ENCODE results near the gene FGF18. TPM values are rescaled to one million over a fixed set of nuclear protein-coding genes. Genes with fewer than 3 reads are reported as not detected.
A peak's percentile ranks its signal among the peaks of the same experiment; 100 is the strongest.
"Not testable (repeated sequence)": the region's sequence is repeated elsewhere in the genome, so short reads cannot be mapped to it uniquely, and the experiment has no call there.

FGF18 gene
- 0.13 TPM for total RNA-seq (ENCODE audit: unreplicated experiment)
- long read RNA-seq: 0 reads

GRCh38 chr5:171418982-171419687 is at the start of gene FGF18:
TSS of gene FGF18 (plus strand) at chr5:171419647. CDS start at chr5:171420200, 553 bp downstream.
- H3K27ac Mint-ChIP-seq (ENCODE audit: unreplicated experiment): peak within 1 kb of the TSS; percentile 59
- no peaks in the 10 kb centered on the region for H3K9me3 Mint-ChIP-seq (ENCODE audit: unreplicated experiment)
- H3K4me1 Mint-ChIP-seq (ENCODE audit: unreplicated experiment): peaks cover 7% of the 10 kb centered on the region
- H3K4me3 Mint-ChIP-seq (ENCODE audit: unreplicated experiment): peak within 1 kb of the TSS; percentile 86
- H3K36me3 Mint-ChIP-seq (ENCODE audit: low read depth, unreplicated experiment): no peaks in the 10 kb centered on the region
- peak; percentile 49 for DNase-seq (ENCODE audit: low spot score)
- H3K27me3 Mint-ChIP-seq (ENCODE audit: unreplicated experiment): peaks cover 8% of the 10 kb centered on the region
- TF ChIP-seq CTCF (IDR thresholded peaks at IDR 0.05; ENCODE audit: unreplicated experiment): peak; percentile 33

GRCh38 chr5:171369898-171370297 is 49.5 kb upstream of the FGF18 start:
- no peaks in the 10 kb centered on the region for H3K36me3 Mint-ChIP-seq (ENCODE audit: low read depth, unreplicated experiment)
- H3K27ac Mint-ChIP-seq (ENCODE audit: unreplicated experiment): no peak overlapping the region

GRCh38 chr5:171370881-171371280 is 48.6 kb upstream of the FGF18 start:
- not testable (repeated sequence) for H3K27me3 Mint-ChIP-seq (ENCODE audit: unreplicated experiment); H3K36me3 Mint-ChIP-seq (ENCODE audit: low read depth, unreplicated experiment); H3K4me1 Mint-ChIP-seq (ENCODE audit: unreplicated experiment); H3K9me3 Mint-ChIP-seq (ENCODE audit: unreplicated experiment); H3K27ac Mint-ChIP-seq (ENCODE audit: unreplicated experiment); DNase-seq (ENCODE audit: low spot score); H3K4me3 Mint-ChIP-seq (ENCODE audit: unreplicated experiment)

More at GRCh38 chr5:171369898-171370297, 49.5 kb upstream of the FGF18 start:
- DNase-seq (ENCODE audit: low spot score): no peak
- no peak overlapping the region for H3K4me3 Mint-ChIP-seq (ENCODE audit: unreplicated experiment)
- H3K27me3 Mint-ChIP-seq (ENCODE audit: unreplicated experiment): peaks cover 1% of the 10 kb centered on the region
- no peaks in the 10 kb centered on the region for H3K4me1 Mint-ChIP-seq (ENCODE audit: unreplicated experiment)
- TF ChIP-seq CTCF (IDR thresholded peaks at IDR 0.05; ENCODE audit: unreplicated experiment): no peak
- no peaks in the 10 kb centered on the region for H3K9me3 Mint-ChIP-seq (ENCODE audit: unreplicated experiment)

- Mint-ChIP-seq H3K27me3 (ENCODE audit: unreplicated experiment) (peaks cover 1% of the 10 kb centered on the region), H3K27ac (ENCODE audit: unreplicated experiment) (no peak overlapping the region)
Observed at GRCh38 chr5:171371326-171371725, 48.1 kb upstream of the FGF18 start.

GRCh38 chr5:171379961-171380360 is 39.5 kb upstream of the FGF18 start:
- Mint-ChIP-seq H3K27me3 (ENCODE audit: unreplicated experiment) (no peaks in the 10 kb centered on the region), H3K27ac (ENCODE audit: unreplicated experiment) (no peak overlapping the region), H3K4me1 (ENCODE audit: unreplicated experiment) (no peaks in the 10 kb centered on the region), H3K9me3 (ENCODE audit: unreplicated experiment) (no peaks in the 10 kb centered on the region), H3K4me3 (ENCODE audit: unreplicated experiment) (no peak overlapping the region), H3K36me3 (ENCODE audit: low read depth, unreplicated experiment) (no peaks in the 10 kb centered on the region)
- no peak for DNase-seq (ENCODE audit: low spot score)
- TF ChIP-seq CTCF (IDR thresholded peaks at IDR 0.05; ENCODE audit: unreplicated experiment): no peak

More at GRCh38 chr5:171371326-171371725, 48.1 kb upstream of the FGF18 start:
- no peak for TF ChIP-seq CTCF (IDR thresholded peaks at IDR 0.05; ENCODE audit: unreplicated experiment)
- Mint-ChIP-seq H3K36me3 (ENCODE audit: low read depth, unreplicated experiment) (no peaks in the 10 kb centered on the region), H3K9me3 (ENCODE audit: unreplicated experiment) (no peaks in the 10 kb centered on the region), H3K4me1 (ENCODE audit: unreplicated experiment) (no peaks in the 10 kb centered on the region), H3K4me3 (ENCODE audit: unreplicated experiment) (no peak overlapping the region)
- DNase-seq (ENCODE audit: low spot score): no peak

- not testable (repeated sequence) for DNase-seq (ENCODE audit: low spot score); H3K9me3 Mint-ChIP-seq (ENCODE audit: unreplicated experiment); H3K36me3 Mint-ChIP-seq (ENCODE audit: low read depth, unreplicated experiment); H3K4me3 Mint-ChIP-seq (ENCODE audit: unreplicated experiment); H3K27ac Mint-ChIP-seq (ENCODE audit: unreplicated experiment); H3K4me1 Mint-ChIP-seq (ENCODE audit: unreplicated experiment)
- peaks cover 11% of the 10 kb centered on the region for H3K27me3 Mint-ChIP-seq (ENCODE audit: unreplicated experiment)
Observed at GRCh38 chr5:171384416-171384815, 35.0 kb upstream of the FGF18 start.

- peaks cover 11% of the 10 kb centered on the region for H3K27me3 Mint-ChIP-seq (ENCODE audit: unreplicated experiment)
- not testable (repeated sequence) for DNase-seq (ENCODE audit: low spot score); H3K27ac Mint-ChIP-seq (ENCODE audit: unreplicated experiment)
Observed at GRCh38 chr5:171384999-171385398, 34.4 kb upstream of the FGF18 start.

More at GRCh38 chr5:171384999-171385398, 34.4 kb upstream of the FGF18 start:
- H3K4me1 Mint-ChIP-seq (ENCODE audit: unreplicated experiment): peaks cover 15% of the 10 kb centered on the region
- not testable (repeated sequence) for H3K4me3 Mint-ChIP-seq (ENCODE audit: unreplicated experiment); H3K9me3 Mint-ChIP-seq (ENCODE audit: unreplicated experiment); H3K36me3 Mint-ChIP-seq (ENCODE audit: low read depth, unreplicated experiment)

Data from endothelial cell (in vitro differentiated cells).